Activated CD8-positive, alpha-beta memory T cell treated with anti-CD3 and anti-CD28 coated beads, Interleukin-2, amount 10 ng/mL, durations not matched to agents 7 days and 5 days (primary cell): ENCODE results near the gene PRKCE. TPM values are rescaled to one million over a fixed set of nuclear protein-coding genes. Genes with fewer than 3 reads are reported as not detected.

Experiments
- ATAC-seq: fragments of 150-1000 bp; cut with Tn5 transposase; one replicate; pipeline ENCODE4 v1.10.0; 2021; ENCODE audit warnings: moderate library complexity
- CTCF ChIA-PET: fragments of 350-600 bp; sonication (Branson Sonifier 250); formaldehyde crosslinking; loops from one replicate; lab custom pipeline; 2021; ENCODE audit warnings: antibody characterized with exemption; lab: Charles Lee
- DNase-seq: peaks from one replicate; pipeline ENCODE4 v3.0.0-alpha.2; 2020
- H3K27ac Mint-ChIP-seq: one replicate; pipeline ENCODE4 v1.8.0; 2021; ENCODE audit warnings: mild to moderate bottlenecking, mixed read lengths
- H3K27me3 Mint-ChIP-seq: one replicate; pipeline ENCODE4 v1.8.0; 2021; ENCODE audit warnings: mixed read lengths
- H3K36me3 Mint-ChIP-seq: one replicate; pipeline ENCODE4 v1.8.0; 2021; ENCODE audit warnings: mild to moderate bottlenecking, mixed read lengths
- H3K4me1 Mint-ChIP-seq: one replicate; pipeline ENCODE4 v1.8.0; 2021; ENCODE audit warnings: mixed read lengths
- H3K4me3 Mint-ChIP-seq: one replicate; pipeline ENCODE4 v1.8.0; 2021; ENCODE audit warnings: mild to moderate bottlenecking, moderate library complexity, mixed read lengths
- H3K9me3 Mint-ChIP-seq: one replicate; pipeline ENCODE4 v1.8.0; 2022; ENCODE audit warnings: low read depth, mixed read lengths
- total RNA-seq, 2 experiments: library from RNA; stranded (reverse); gene quantifications; one replicate each; pipeline ENCODE4 v1.2.3, GENCODE V29; 2021

PRKCE gene
- total RNA-seq, 2 experiments from 2014 or later: 16.7 to 39.2 TPM

GRCh38 chr2:46145017-46145416 is 493.5 kb downstream of the PRKCE start:
- DNase-seq (no peak), ATAC-seq (no peak)
- H3K27ac Mint-ChIP-seq: peak overlapping the region; percentile 91
- H3K4me1 Mint-ChIP-seq: peaks cover 65% of the 10 kb centered on the region
- CTCF ChIA-PET: interaction anchor here (0.7 to 4.3 kb wide), 9 partner anchors 9 to 152 kb away, joined by 3 to 20 read pairs (median 3); partner anchors contain the start of gene EPAS1
- no peaks in the 10 kb centered on the region for H3K27me3 Mint-ChIP-seq
- H3K9me3 Mint-ChIP-seq: no peaks in the 10 kb centered on the region
- H3K36me3 Mint-ChIP-seq: peaks cover 22% of the 10 kb centered on the region
- H3K4me3 Mint-ChIP-seq: peak overlapping the region; percentile 65

GRCh38 chr2:46145840-46146239 is 494.4 kb downstream of the PRKCE start:
- no peak for DNase-seq
- Mint-ChIP-seq H3K4me3 (peak overlapping the region; percentile 65), H3K4me1 (peaks cover 73% of the 10 kb centered on the region), H3K9me3 (no peaks in the 10 kb centered on the region), H3K36me3 (peaks cover 23% of the 10 kb centered on the region), H3K27ac (peak overlapping the region; percentile 68), H3K27me3 (no peaks in the 10 kb centered on the region)
- ATAC-seq: no peak
- CTCF ChIA-PET: interaction anchor here (2.1 to 4.3 kb wide), 2 partner anchors 9 to 83 kb away, joined by 4 to 20 read pairs; no protein-coding TSS in a partner anchor

- ATAC-seq: no peak
- Mint-ChIP-seq H3K27me3 (no peaks in the 10 kb centered on the region), H3K36me3 (peaks cover 27% of the 10 kb centered on the region), H3K9me3 (no peaks in the 10 kb centered on the region), H3K4me3 (peak overlapping the region; percentile 65), H3K27ac (peak overlapping the region; percentile 68), H3K4me1 (peaks cover 77% of the 10 kb centered on the region)
- CTCF ChIA-PET: interaction anchor here (1.3 to 4.3 kb wide), 3 partner anchors 8 to 90 kb away, joined by 3 to 20 read pairs (median 4); no protein-coding TSS in a partner anchor
- peak; percentile 48 for DNase-seq
Observed at GRCh38 chr2:46146866-46147502, 495.5 kb downstream of the PRKCE start.

- CTCF ChIA-PET: interaction anchor here (1.3 kb wide), 1 partner anchor 89 kb away, joined by 3 read pairs; no protein-coding TSS in a partner anchor
- no peak for ATAC-seq
- no peak overlapping the region for H3K4me3 Mint-ChIP-seq
Observed at GRCh38 chr2:46147626-46148368, 496.3 kb downstream of the PRKCE start.

GRCh38 chr2:46148369-46148736 is 496.9 kb downstream of the PRKCE start:
- peaks cover 64% of the 10 kb centered on the region for H3K4me1 Mint-ChIP-seq
- no peak for ATAC-seq
- H3K9me3 Mint-ChIP-seq: no peaks in the 10 kb centered on the region
- no peak overlapping the region for H3K27ac Mint-ChIP-seq
- CTCF ChIA-PET: interaction anchor here (1.3 kb wide), 1 partner anchor 89 kb away, joined by 3 read pairs; no protein-coding TSS in a partner anchor
- no peak overlapping the region for H3K4me3 Mint-ChIP-seq
- H3K27me3 Mint-ChIP-seq: no peaks in the 10 kb centered on the region
- DNase-seq: peak; percentile 31
- H3K36me3 Mint-ChIP-seq: peaks cover 30% of the 10 kb centered on the region

More at GRCh38 chr2:46147626-46148368, 496.3 kb downstream of the PRKCE start:
- peaks cover 28% of the 10 kb centered on the region for H3K36me3 Mint-ChIP-seq
- peaks cover 69% of the 10 kb centered on the region for H3K4me1 Mint-ChIP-seq
- no peaks in the 10 kb centered on the region for H3K27me3 Mint-ChIP-seq
- H3K27ac Mint-ChIP-seq: peak overlapping the region; percentile 29
- no peaks in the 10 kb centered on the region for H3K9me3 Mint-ChIP-seq
- DNase-seq: peak; percentile 25

- peaks cover 32% of the 10 kb centered on the region for H3K36me3 Mint-ChIP-seq
- CTCF ChIA-PET: no interaction called here
- no peak for DNase-seq
Observed at GRCh38 chr2:46150445-46150955, 499.0 kb downstream of the PRKCE start.

GRCh38 chr2:46151577-46151976 is 500.1 kb downstream of the PRKCE start:
- ATAC-seq (no peak), DNase-seq (no peak)
- no peaks in the 10 kb centered on the region for H3K9me3 Mint-ChIP-seq
- H3K4me3 Mint-ChIP-seq: no peak overlapping the region
- H3K4me1 Mint-ChIP-seq: peaks cover 35% of the 10 kb centered on the region
- H3K27ac Mint-ChIP-seq: no peak overlapping the region
- no peaks in the 10 kb centered on the region for H3K27me3 Mint-ChIP-seq
- CTCF ChIA-PET: no interaction called here
- H3K36me3 Mint-ChIP-seq: peaks cover 28% of the 10 kb centered on the region

More at GRCh38 chr2:46150445-46150955, 499.0 kb downstream of the PRKCE start:
- Mint-ChIP-seq H3K4me3 (no peak overlapping the region), H3K27ac (no peak overlapping the region), H3K4me1 (peaks cover 44% of the 10 kb centered on the region), H3K9me3 (no peaks in the 10 kb centered on the region), H3K27me3 (no peaks in the 10 kb centered on the region)
- no peak for ATAC-seq

GRCh38 chr2:46153996-46154753 is 502.7 kb downstream of the PRKCE start:
- CTCF ChIA-PET: interaction anchor here (1.0 to 1.1 kb wide), 2 partner anchors 8 to 9 kb away, joined by 3 to 4 read pairs; no protein-coding TSS in a partner anchor
- ATAC-seq (no peak), DNase-seq (no peak)
- H3K9me3 Mint-ChIP-seq: no peaks in the 10 kb centered on the region
- no peak overlapping the region for H3K4me3 Mint-ChIP-seq
- no peaks in the 10 kb centered on the region for H3K27me3 Mint-ChIP-seq
- H3K27ac Mint-ChIP-seq: no peak overlapping the region
- peaks cover 14% of the 10 kb centered on the region for H3K36me3 Mint-ChIP-seq
- H3K4me1 Mint-ChIP-seq: peaks cover 14% of the 10 kb centered on the region

- CTCF ChIA-PET: interaction anchor here (1.4 kb wide), 1 partner anchor 93 kb away, joined by 3 read pairs; no protein-coding TSS in a partner anchor
- no peak for ATAC-seq
Observed at GRCh38 chr2:46157072-46157965, 505.8 kb downstream of the PRKCE start.

GRCh38 chr2:46157966-46158310 is 506.5 kb downstream of the PRKCE start:
- Mint-ChIP-seq H3K36me3 (peaks cover 25% of the 10 kb centered on the region), H3K4me1 (peaks cover 15% of the 10 kb centered on the region), H3K27ac (no peak overlapping the region), H3K27me3 (no peaks in the 10 kb centered on the region), H3K9me3 (no peaks in the 10 kb centered on the region), H3K4me3 (no peak overlapping the region)
- ATAC-seq: no peak
- CTCF ChIA-PET: interaction anchor here (1.4 kb wide), 1 partner anchor 94 kb away, joined by 3 read pairs; no protein-coding TSS in a partner anchor
- no peak for DNase-seq

More at GRCh38 chr2:46157072-46157965, 505.8 kb downstream of the PRKCE start:
- H3K4me3 Mint-ChIP-seq: no peak overlapping the region
- H3K27me3 Mint-ChIP-seq: no peaks in the 10 kb centered on the region
- no peak for DNase-seq
- H3K36me3 Mint-ChIP-seq: peaks cover 22% of the 10 kb centered on the region
- H3K9me3 Mint-ChIP-seq: no peaks in the 10 kb centered on the region
- H3K4me1 Mint-ChIP-seq: peaks cover 10% of the 10 kb centered on the region
- H3K27ac Mint-ChIP-seq: no peak overlapping the region

GRCh38 chr2:46158661-46159060 is 507.2 kb downstream of the PRKCE start:
- CTCF ChIA-PET: interaction anchor here (1.4 kb wide), 1 partner anchor 94 kb away, joined by 3 read pairs; no protein-coding TSS in a partner anchor
- Mint-ChIP-seq H3K27ac (no peak overlapping the region), H3K27me3 (no peaks in the 10 kb centered on the region), H3K9me3 (no peaks in the 10 kb centered on the region), H3K36me3 (peaks cover 23% of the 10 kb centered on the region), H3K4me1 (peaks cover 14% of the 10 kb centered on the region), H3K4me3 (no peak overlapping the region)
- no peak for ATAC-seq
- no peak for DNase-seq

GRCh38 chr2:46160326-46160725 is 508.9 kb downstream of the PRKCE start:
- no peak overlapping the region for H3K27ac Mint-ChIP-seq
- H3K27me3 Mint-ChIP-seq: no peaks in the 10 kb centered on the region
- CTCF ChIA-PET: no interaction called here
- no peaks in the 10 kb centered on the region for H3K9me3 Mint-ChIP-seq
- no peak overlapping the region for H3K4me3 Mint-ChIP-seq
- no peak for DNase-seq
- H3K4me1 Mint-ChIP-seq: peaks cover 18% of the 10 kb centered on the region
- ATAC-seq: no peak
- peaks cover 26% of the 10 kb centered on the region for H3K36me3 Mint-ChIP-seq
